NB4 (cell line): ENCODE measurements around the gene SH3GL2.

Experiments used
- MAX ChIP-seq: IDR thresholded peaks from 2 replicates; pipeline ENCODE4 v1.6.1; 2011; ENCODE audit warnings: low read depth, low read length
- POLR2A ChIP-seq: IDR thresholded peaks from 2 replicates; pipeline ENCODE4 v1.6.1; 2011; ENCODE audit warnings: mild to moderate bottlenecking; ENCODE audit not compliant: insufficient read length; ENCODE audit errors: extremely low read depth
- TF ChIP-seq, protein P1 (sequence below): IDR thresholded peaks from one replicate; pipeline ENCODE4 v1.5.1; 2012; ENCODE audit warnings: low read depth, low read length

- TF ChIP-seq, protein P1, sequence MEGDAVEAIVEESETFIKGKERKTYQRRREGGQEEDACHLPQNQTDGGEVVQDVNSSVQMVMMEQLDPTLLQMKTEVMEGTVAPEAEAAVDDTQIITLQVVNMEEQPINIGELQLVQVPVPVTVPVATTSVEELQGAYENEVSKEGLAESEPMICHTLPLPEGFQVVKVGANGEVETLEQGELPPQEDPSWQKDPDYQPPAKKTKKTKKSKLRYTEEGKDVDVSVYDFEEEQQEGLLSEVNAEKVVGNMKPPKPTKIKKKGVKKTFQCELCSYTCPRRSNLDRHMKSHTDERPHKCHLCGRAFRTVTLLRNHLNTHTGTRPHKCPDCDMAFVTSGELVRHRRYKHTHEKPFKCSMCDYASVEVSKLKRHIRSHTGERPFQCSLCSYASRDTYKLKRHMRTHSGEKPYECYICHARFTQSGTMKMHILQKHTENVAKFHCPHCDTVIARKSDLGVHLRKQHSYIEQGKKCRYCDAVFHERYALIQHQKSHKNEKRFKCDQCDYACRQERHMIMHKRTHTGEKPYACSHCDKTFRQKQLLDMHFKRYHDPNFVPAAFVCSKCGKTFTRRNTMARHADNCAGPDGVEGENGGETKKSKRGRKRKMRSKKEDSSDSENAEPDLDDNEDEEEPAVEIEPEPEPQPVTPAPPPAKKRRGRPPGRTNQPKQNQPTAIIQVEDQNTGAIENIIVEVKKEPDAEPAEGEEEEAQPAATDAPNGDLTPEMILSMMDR, result no peak
- TF ChIP-seq POLR2A (no peak), MAX (no peak)
Observed at GRCh38 chr9:17719053-17719452, 140.2 kb downstream of the SH3GL2 start.
